Caco-2 (cell line): ENCODE measurements around the gene CLEC4M. TPM values are rescaled to one million over a fixed set of nuclear protein-coding genes. Genes with fewer than 3 reads are reported as not detected.

Source experiments
- BruUV-seq: library from RNA; stranded (reverse); fragments of 400-500 nt; replicated peaks from 2 replicates; lab custom pipeline; 2021; lab: Mats Ljungman, UMichigan
- CTCF ChIA-PET: fragments of 300-600 bp; sonication (Branson Sonifier 250); formaldehyde crosslinking; loops from one replicate; lab custom pipeline; 2022; ENCODE audit warnings: antibody characterized with exemption; lab: Charles Lee
- POLR2A ChIA-PET: fragments of 300-600 bp; sonication (Branson Sonifier 250); formaldehyde crosslinking; loops from one replicate; lab custom pipeline; 2022; ENCODE audit warnings: antibody characterized with exemption; lab: Charles Lee
- DNase-seq, 2 experiments: peaks; one replicate each; pipeline versions ENCODE4 v3.0.0 to v3.0.0-alpha.2; 2020 to 2022
- H3K27me3 ChIP-seq: replicated peaks from 2 replicates; pipeline ENCODE4 v1.6.0; 2011; ENCODE audit warnings: low read length; ENCODE audit not compliant: control insufficient read depth, insufficient read depth
- H3K36me3 ChIP-seq: 2 replicates; pipeline ENCODE4 v1.5.1; 2011; ENCODE audit warnings: low read length; ENCODE audit not compliant: control insufficient read depth, insufficient read depth
- H3K4me1 ChIP-seq: fragments of 250-450 bp; sonication (Bioruptor Pico); 2 replicates; pipeline ENCODE4 v1.5.1; 2020; ENCODE audit warnings: mild to moderate bottlenecking
- H3K4me3 ChIP-seq: 2 replicates; pipeline ENCODE4 v1.5.1; 2011; ENCODE audit warnings: low read depth, mild to moderate bottlenecking, control low read depth, low read length
- H3K9me3 ChIP-seq: fragments of 250-450 bp; sonication (Bioruptor Pico); 2 replicates; pipeline ENCODE4 v1.5.1; 2020; ENCODE audit warnings: mild to moderate bottlenecking, moderate library complexity
- H3K27ac Mint-ChIP-seq: one replicate; pipeline ENCODE4 v1.8.0; 2022; ENCODE audit warnings: mixed read lengths; ENCODE audit not compliant: unreplicated experiment
- H3K27me3 Mint-ChIP-seq: one replicate; pipeline ENCODE4 v1.8.0; 2022; ENCODE audit warnings: mixed read lengths; ENCODE audit not compliant: insufficient read depth, unreplicated experiment
- H3K36me3 Mint-ChIP-seq: one replicate; pipeline ENCODE4 v1.8.0; 2022; ENCODE audit warnings: mild to moderate bottlenecking, mixed read lengths; ENCODE audit not compliant: insufficient read depth, unreplicated experiment
- H3K4me1 Mint-ChIP-seq: one replicate; pipeline ENCODE4 v1.8.0; 2022; ENCODE audit warnings: low read depth, mixed read lengths; ENCODE audit not compliant: unreplicated experiment
- H3K4me3 Mint-ChIP-seq: one replicate; pipeline ENCODE4 v1.8.0; 2022; ENCODE audit warnings: mild to moderate bottlenecking, moderate library complexity, mixed read lengths; ENCODE audit not compliant: unreplicated experiment
- H3K9me3 Mint-ChIP-seq: one replicate; pipeline ENCODE4 v1.8.0; 2022; ENCODE audit warnings: mixed read lengths; ENCODE audit not compliant: unreplicated experiment
- intact Hi-C: fragments of 100-400 bp; cut with micrococcal nuclease; formaldehyde crosslinking; loops from one replicate; pipeline ENCODE4 v1.10.0; 2022; ENCODE audit not compliant: unreplicated experiment
- total RNA-seq: library from RNA; stranded (reverse); gene quantifications from 2 replicates; pipeline ENCODE4 v1.2.3, GENCODE V29; 2022
- TF ChIP-seq, protein P1 (sequence below), 2 experiments: fragments of 200-600 bp in 1 of 2; IDR thresholded peaks; 1 replicate in 1 of 2; 2 replicates in 1 of 2; pipeline versions ENCODE4 v1.5.1 to v1.8.0; 2011 to 2022; ENCODE audit warnings: antibody characterized with exemption in 1 of 2, control low read depth in 1 of 2, inconsistent platforms in 1 of 2, low read depth in 1 of 2, low read length in 1 of 2, mild to moderate bottlenecking in 1 of 2, moderate library complexity in 1 of 2; ENCODE audit not compliant: insufficient read depth in 1 of 2, severe bottlenecking in 1 of 2, unreplicated experiment in 1 of 2

CLEC4M gene
- total RNA-seq, 1 experiment from 2014 or later = not detected

DNA sequence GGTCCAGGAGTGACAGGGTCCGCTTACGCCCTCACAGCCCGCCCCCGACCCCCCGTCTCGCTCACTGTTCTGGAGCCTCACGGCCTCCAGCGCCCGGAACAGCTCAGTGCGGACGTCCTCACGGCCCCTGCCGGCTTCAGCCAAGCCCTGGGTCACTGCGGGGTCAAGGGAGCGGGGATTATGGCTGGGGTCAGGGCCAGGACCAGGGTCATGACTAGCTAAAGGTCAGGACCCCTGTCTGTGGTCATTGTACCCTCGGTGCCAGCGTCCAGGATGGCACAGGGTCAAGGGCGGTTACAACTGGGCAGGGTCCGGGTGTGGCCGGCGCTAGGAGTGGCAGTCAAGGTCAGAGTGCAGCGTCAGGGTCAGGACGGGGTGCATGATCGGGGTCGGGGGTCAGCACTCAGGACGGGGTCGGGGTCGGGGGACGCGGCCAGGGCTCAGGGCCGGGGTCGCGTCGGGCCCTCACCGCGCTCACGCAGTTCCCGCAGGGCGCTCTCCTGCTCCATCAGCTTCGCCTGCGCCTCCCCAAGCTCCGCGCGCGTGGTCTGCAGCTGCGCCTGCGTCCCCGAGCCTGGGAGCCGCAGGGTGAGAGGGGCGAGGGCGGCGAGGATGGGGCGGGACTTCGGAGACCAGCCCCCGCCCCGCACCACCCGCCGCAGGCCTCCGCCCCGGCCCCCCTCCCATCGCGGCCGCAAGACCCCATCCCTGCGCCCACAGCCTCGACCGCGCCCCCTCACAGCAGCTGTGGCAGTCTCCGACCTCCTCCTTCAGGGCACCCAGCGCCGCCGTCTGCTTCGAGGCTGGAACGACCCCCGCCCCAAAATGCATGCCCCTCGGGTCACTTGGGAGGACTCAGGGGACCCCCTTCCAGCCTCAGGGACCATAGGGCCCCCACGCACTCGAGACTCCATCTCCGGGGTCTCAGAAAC is 32.5 kb upstream of the CLEC4M start:
- H3K27me3 Mint-ChIP-seq = peaks cover 28% of the 10 kb centered on the region
- Histone ChIP-seq H3K9me3 (no peaks in the 10 kb centered on the region), H3K36me3 (no peaks in the 10 kb centered on the region), H3K4me3 (no peak overlapping the region), H3K27me3 (no peaks in the 10 kb centered on the region), H3K4me1 (no peaks in the 10 kb centered on the region)
- intact Hi-C loops = no loop called here
- ChIA-PET CTCF (no interaction called here), POLR2A (no interaction called here)
- BruUV-seq = no TSS peak
- TF ChIP-seq, protein P1, sequence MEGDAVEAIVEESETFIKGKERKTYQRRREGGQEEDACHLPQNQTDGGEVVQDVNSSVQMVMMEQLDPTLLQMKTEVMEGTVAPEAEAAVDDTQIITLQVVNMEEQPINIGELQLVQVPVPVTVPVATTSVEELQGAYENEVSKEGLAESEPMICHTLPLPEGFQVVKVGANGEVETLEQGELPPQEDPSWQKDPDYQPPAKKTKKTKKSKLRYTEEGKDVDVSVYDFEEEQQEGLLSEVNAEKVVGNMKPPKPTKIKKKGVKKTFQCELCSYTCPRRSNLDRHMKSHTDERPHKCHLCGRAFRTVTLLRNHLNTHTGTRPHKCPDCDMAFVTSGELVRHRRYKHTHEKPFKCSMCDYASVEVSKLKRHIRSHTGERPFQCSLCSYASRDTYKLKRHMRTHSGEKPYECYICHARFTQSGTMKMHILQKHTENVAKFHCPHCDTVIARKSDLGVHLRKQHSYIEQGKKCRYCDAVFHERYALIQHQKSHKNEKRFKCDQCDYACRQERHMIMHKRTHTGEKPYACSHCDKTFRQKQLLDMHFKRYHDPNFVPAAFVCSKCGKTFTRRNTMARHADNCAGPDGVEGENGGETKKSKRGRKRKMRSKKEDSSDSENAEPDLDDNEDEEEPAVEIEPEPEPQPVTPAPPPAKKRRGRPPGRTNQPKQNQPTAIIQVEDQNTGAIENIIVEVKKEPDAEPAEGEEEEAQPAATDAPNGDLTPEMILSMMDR (IDR thresholded peaks at IDR 0.05; ENCODE audit: insufficient read depth in 1 of 2, low read depth in 1 of 2, low read length in 1 of 2, severe bottlenecking in 1 of 2, unreplicated experiment in 1 of 2) = no peak
- no peaks in the 10 kb centered on the region for H3K36me3 Mint-ChIP-seq
- H3K4me3 Mint-ChIP-seq = no peak overlapping the region
- peaks cover 9% of the 10 kb centered on the region for H3K9me3 Mint-ChIP-seq
- no peak for DNase-seq
- H3K4me1 Mint-ChIP-seq = peaks cover 12% of the 10 kb centered on the region
- no peak overlapping the region for H3K27ac Mint-ChIP-seq

DNA sequence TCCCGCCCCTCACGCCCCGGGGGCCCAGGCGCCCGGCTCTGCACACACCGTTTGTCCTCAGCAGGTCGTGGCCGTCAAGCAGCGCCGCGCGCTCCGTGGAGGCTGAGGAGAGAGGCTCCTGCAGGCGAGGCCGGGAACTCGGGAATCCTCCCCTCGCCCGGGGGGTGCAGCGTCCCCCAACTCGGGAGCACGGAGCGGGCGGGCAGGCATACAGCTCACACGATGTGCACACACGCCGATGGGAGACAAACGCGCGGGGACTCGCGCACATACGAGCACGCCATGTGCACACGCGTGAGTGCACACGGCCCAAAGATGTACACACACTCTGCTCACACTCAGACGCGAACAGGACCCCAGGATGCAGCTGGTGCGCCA is 31.8 kb upstream of the CLEC4M start:
- no peaks in the 10 kb centered on the region for H3K27me3 ChIP-seq
- CTCF ChIA-PET = no interaction called here
- intact Hi-C loops = no loop called here
- no peak overlapping the region for H3K4me3 Mint-ChIP-seq
- H3K9me3 Mint-ChIP-seq = peaks cover 9% of the 10 kb centered on the region
- H3K27me3 Mint-ChIP-seq = peaks cover 25% of the 10 kb centered on the region
- no peaks in the 10 kb centered on the region for H3K4me1 ChIP-seq
- no peak overlapping the region for H3K4me3 ChIP-seq
- POLR2A ChIA-PET = no interaction called here
- no peak for DNase-seq
- no peaks in the 10 kb centered on the region for H3K9me3 ChIP-seq
- H3K36me3 Mint-ChIP-seq = no peaks in the 10 kb centered on the region
- no peaks in the 10 kb centered on the region for H3K36me3 ChIP-seq
- BruUV-seq = no TSS peak
- H3K4me1 Mint-ChIP-seq = peaks cover 12% of the 10 kb centered on the region
- H3K27ac Mint-ChIP-seq = no peak overlapping the region
- TF ChIP-seq, protein P1 (IDR thresholded peaks at IDR 0.05; ENCODE audit: insufficient read depth in 1 of 2, low read depth in 1 of 2, low read length in 1 of 2, severe bottlenecking in 1 of 2, unreplicated experiment in 1 of 2) = no peak

GRCh38 chr19:7731615-7732014 is 31.4 kb upstream of the CLEC4M start:
- Histone ChIP-seq H3K27me3 (no peaks in the 10 kb centered on the region), H3K4me3 (no peak overlapping the region), H3K36me3 (no peaks in the 10 kb centered on the region), H3K9me3 (no peaks in the 10 kb centered on the region), H3K4me1 (no peaks in the 10 kb centered on the region)
- DNase-seq = no peak
- no TSS peak for BruUV-seq
- H3K27ac Mint-ChIP-seq = no peak overlapping the region
- intact Hi-C loops = no loop called here
- H3K27me3 Mint-ChIP-seq = peaks cover 30% of the 10 kb centered on the region
- peaks cover 9% of the 10 kb centered on the region for H3K9me3 Mint-ChIP-seq
- ChIA-PET CTCF (no interaction called here), POLR2A (no interaction called here)
- no peak overlapping the region for H3K4me3 Mint-ChIP-seq
- H3K4me1 Mint-ChIP-seq = peaks cover 12% of the 10 kb centered on the region
- TF ChIP-seq, protein P1 (IDR thresholded peaks at IDR 0.05; ENCODE audit: insufficient read depth in 1 of 2, low read depth in 1 of 2, low read length in 1 of 2, severe bottlenecking in 1 of 2, unreplicated experiment in 1 of 2) = no peak
- no peaks in the 10 kb centered on the region for H3K36me3 Mint-ChIP-seq
